ENCODE measurements around the gene ZNF362.

Gene ZNF362

DNA sequence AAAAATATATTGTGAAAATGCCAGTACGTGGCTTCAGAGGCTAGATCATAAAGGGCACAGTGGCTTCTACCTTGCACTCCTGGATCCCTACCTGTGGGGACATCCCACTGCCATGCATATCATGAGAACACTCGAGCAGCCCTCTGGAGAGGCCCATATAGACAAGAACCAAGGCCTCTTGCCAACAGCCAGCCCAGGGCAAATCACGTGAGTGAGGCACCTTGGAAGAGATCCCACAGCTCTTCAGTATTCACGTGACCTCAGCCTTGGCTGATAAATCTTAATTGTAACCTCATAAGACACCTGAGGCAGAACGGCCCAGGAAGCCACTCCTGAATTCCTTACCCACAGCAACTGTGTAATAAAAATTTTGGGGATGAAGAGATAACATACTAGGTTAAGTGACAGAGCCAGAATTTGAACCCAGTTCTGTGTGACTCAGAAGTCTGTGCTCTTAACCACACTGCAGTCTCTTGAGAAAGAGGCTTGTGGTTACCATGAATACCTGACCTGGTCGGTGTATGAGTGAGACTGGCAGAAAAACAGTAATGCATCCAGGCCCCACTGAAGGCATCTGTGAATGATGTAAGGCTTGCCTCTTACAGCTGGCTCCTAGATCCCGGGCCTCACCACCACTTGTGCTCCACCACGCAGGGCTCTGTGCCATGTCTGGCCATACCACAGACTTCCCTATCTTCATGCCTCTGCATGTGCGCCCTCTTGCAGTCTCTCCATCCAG lies 71.5 kb downstream of the ZNF362 start:
- no peak for DNase-seq (ENCODE audit: low read depth)

DNA sequence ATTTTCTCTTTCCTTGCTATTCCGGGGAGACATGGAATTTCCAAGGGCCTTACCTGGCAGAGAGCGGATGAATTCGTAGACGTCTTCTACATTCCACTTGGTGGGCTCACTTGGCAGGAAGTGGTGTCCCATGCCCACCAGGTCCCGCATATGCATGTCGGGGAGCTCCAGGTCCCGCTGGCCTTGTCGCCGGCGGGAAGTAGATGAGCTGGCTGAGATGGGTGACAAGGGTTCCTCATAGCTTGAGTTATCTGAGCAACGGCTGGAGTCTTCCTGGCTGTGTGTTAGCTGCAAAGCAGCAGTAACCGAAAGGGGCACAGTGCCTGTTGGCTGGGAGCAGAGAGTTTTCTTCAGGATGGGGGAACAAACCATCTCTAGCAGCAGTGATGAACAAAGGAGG lies 72.5 kb downstream of the ZNF362 start:
- DNase-seq (ENCODE audit: low read depth), result no peak

DNA sequence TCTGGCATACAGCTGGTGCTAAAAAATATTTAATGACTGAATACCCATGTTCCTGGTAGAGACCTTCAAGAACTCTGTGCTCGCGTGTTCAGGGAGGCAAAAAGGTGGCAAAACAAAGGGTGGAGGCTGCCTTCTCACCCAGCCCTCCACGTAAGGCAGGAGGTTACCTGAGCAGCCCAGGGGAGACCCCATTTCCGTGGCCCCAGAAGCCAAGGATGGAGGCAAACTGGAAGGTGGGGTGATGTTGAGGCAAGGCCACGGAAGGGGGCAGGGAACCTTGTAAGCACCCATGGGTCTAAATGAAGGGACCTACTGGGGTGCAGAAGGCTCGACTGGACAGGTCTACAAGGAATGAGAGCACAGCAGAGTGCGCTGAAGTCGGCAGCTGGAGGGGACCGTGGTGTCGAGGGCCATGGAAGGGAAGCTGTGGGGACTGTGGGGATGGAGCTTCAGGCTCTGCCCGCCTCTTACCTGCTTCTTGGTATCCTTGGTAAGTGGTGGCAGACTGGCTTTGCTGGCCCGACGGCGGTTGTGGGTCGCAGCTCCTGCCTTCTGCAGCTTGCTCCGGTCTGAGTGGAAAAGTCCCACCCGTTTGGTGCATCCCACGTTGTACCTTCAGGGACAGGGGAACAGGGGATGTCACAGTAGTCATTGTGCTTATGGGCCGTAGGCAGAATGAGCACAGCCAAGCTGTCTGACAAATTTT lies 73.5 kb downstream of the ZNF362 start:
- DNase-seq (ENCODE audit: low read depth), result no peak

DNA sequence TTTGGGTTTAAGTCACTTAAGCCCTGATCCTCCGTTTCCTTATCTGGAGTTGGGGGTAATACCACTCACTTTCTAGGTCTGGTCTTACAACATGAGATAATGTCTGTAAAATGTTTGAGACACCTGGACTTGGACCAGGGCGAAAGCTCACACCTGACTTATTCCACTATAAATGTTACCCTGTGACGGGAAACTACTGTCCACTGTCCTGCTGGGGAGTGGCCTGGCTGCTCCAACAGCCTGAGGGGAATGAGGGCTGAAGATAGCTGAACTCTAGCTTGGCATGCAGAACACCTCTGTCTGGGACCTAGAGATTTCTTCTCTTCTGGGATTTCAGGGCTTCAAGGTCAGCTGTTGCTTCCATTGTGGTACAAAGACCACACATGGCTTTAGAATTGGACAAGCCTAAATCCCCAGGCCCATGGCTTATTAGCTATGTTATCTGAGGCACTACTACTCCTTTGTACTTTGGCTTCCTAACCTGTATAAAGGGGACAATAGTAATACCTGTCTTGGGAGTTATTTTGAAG lies 74.1 kb downstream of the ZNF362 start:
- no peak for DNase-seq (ENCODE audit: low read depth)

DNA sequence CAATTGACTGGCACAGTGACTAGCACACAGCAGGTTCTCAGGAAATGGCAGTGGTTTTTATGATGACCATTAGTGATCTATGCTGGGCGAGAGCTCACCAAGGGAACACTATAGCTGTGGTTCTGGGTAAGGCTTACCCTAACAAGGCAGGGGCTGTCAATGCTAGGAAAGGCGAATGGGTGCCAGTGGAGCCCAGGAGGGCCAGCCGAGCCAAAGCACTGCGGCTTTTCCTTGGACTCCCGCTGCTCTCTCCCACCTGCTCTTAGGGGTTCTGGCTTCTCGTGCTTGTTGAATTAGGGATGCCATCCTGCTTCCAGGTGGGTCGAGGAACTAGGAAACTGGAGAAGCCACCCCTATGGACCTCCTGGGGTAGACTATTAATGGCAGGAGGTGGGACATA lies 74.6 kb downstream of the ZNF362 start:
- DNase-seq (ENCODE audit: low read depth), result no peak

DNA sequence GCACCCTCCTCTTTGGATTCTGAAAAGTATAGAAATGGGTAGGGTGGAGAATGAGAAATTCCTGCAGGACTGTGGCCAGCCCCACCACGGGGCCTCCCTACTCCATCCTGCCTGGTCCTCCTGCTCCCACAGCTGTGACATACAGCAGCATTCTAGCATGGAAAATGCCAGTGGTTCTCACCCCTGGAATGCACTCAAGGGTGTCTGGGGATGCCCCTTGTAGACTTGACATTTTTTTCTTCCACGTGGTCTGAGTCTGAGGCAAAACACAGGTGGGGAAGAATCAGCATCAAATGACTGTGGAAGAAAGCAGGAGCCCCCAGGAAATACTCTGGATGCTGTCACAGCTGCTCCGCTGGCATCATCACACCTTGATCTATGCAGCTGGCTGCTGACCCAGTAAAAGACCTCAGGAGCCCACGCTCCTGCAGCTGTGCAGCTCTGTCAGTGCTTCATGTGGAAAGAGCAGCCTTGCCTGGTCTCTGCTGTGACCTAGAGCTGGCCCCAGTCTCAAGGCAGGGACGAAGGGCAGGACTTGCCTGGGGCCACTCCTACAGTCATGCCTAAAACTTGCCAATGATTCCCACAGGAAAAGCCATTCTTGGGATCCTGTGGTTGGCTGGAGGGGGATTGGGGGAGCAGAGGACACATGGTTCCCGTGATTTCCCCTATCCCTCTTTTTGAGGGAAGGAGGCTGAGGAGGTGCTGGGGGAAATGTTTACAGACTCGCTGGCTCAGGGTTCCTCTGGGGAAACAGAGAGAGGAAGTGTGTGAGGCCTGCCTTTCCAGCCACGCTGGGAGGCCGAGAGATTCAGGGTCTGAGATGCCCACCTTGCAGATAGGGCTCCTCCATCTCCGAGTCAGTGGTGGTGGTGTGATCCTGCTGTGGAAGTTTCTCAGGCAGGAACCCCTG lies 75.4 kb downstream of the ZNF362 start:
- DNase-seq (ENCODE audit: low read depth), result no peak

DNA sequence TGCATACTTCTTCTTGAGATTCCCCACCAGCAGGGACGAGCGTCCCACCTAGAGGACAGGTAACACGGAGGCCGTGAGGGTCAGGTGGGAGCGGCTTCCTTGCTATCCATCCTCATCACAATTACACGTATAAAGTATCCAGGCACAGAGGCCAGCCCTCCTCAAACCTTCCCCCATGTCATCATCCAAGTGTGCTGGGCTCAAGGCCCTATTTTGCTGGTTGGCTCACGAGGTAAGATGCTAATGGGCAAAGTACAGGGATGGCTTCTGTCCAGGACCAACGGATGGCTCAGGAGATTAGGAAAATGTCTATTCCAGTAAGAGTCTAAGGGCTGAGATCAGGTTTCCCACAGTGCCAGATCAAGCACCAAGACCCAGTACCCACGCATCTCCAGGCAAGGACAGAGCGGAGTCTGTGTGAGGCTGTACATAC lies 76.1 kb downstream of the ZNF362 start:
- no peak for DNase-seq (ENCODE audit: low read depth)

DNA sequence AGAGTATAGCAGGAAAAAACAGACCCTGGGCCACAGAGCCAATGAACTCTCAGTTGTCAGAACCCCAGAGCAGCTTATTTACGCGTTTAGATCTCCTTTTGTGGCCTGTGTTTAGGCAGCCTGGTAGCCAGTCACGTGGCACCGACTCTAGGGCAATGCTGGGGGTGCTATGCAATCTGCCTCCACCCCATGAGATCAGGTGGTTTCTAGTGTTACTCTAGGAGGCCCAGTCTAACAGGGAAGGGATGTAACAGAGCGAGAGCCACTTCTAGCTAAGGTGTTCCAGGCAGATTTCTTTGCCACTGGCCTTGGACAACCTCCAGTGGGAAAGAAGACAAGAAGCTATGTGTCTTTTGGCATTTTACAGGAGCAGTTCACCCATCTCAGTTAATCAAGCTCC lies 76.6 kb downstream of the ZNF362 start:
- DNase-seq (ENCODE audit: low read depth), result no peak

DNA sequence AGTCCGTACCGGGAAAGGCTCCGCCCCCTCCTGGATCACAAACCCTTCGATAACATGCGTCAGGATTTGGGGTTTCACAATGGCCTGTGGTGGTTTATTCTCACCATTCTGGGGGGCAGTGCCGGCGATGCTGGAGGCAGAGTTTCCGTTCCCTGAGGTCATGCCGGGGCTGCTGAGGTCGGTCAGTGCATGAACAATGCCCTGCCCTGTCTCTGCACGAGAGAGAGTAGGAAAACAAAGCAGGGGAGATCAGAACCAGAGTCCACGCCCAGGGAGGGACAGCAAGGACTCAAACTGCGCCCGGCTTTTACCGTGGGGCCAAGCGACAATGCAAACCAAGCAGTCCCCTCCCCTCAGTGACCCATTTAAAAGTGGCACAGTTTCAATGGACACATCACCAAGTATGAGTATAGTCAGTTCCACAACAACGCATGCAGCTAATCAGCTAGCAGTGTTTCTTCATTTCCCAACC lies 77.8 kb downstream of the ZNF362 start:
- DNase-seq (ENCODE audit: low read depth), result no peak

DNA sequence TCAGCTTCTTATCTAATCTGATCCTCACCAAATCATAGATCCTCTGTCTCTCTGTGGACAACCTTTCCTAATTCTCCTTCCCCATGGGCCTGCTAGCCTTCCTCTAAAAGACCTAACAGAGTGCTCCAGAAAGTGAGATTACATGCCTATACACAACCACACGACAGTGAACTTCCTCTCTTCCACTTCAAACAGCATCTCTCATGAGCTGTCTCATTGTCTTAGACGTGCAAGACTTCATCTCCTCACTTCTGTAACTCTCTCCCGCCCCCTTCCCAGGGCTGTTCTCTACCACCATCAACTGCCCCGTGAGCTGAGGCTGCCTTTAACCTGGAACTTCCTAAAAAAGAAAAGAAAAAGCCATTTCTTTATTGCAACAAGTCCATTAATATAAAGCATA lies 78.7 kb downstream of the ZNF362 start:
- DNase-seq (ENCODE audit: low read depth), result no peak

DNA sequence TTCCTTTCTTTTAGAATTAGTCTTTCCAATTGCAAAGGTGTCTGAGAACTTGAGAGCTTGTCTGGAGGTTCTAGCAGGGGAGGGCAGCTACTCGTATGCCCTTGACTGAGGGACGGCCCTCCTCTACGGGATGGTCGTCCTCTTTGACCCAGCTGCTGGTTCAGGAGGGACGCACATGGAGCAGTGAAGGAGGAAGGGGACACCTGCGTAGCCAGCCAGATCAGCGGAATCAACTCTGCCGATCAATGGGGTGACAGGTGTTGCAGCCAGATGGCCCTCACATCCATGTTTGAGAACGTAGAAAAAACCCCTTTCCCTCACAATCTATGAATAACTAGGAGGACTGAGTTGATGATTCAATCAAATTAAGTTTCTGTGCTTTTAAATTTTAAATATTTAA lies 80.3 kb downstream of the ZNF362 start:
- DNase-seq (ENCODE audit: low read depth), result no peak

DNA sequence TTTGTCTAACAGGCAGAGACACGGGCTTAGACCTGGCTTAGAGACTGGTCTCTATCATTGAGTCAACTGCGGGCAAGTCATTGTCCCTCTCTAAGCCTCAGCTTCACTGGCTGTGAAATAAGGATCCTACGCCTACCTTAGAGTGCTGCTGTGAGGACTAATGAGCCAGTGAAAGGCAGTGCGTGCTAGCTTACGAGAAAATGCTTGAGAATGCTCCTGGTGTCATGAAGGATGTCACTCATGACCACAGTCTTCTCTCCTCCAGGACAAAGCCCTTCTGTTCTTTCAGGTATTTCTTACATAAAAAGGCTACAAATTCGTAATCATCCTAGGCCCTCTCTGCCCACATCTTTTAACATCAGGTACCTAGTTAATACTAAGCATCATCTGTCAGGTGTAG lies 81.1 kb downstream of the ZNF362 start:
- DNase-seq (ENCODE audit: low read depth), result no peak

DNA sequence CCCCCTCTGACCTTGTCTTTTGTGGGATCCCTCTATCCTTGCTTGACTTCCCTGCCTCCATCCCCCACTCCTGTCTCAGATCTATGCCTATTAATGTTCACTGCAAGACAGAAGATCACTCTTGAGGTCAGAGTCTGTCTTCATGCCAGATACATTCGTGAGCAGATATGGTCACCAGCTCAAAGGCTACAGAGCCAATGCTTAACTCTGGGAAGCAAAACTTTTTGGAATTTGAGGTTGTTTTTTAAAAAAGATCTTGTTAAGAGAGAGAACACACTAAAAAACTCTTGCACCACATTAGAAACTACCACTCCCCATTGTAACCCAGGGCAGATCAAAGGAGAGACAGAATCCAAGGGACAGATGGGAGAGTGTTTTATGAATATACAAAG lies 81.8 kb downstream of the ZNF362 start:
- DNase-seq (ENCODE audit: low read depth), result no peak

DNA sequence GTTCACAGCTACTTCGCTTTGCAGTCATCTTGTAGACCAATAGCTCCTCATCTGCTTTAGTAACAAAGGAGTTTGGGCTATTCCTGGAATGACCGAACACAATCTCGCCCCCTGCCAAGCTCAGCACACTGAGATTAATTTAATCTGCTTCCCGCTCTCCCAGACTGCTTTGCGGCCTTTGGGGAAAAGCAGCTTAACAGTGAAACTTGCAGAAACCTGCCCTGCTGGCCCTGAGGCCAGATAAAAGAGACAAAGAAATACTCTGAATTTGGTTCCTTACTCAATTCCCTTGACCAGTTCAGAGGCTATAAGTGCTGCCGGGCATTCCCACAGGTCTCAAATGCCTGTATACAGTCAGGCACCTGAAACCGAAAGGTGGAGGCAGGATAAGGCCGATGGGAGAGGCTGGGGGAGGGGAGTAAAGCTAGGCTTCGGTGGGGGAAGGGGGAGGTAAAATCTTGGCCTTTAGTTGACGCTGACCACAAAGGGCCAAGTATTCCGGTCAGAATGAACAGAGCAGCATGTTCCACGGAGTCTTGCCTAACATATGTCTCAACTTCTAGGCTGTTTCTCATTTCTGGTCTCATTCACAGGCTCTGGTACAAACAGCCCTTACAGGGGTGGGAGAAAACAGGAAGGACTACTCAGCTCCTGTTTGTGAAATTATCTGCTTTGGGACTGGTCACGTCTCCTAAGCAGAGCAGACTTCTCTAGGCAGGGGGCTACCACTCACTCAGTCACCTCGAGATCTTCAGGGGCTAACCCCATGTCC lies 82.3 kb downstream of the ZNF362 start:
- no peak for DNase-seq (ENCODE audit: low read depth)

DNA sequence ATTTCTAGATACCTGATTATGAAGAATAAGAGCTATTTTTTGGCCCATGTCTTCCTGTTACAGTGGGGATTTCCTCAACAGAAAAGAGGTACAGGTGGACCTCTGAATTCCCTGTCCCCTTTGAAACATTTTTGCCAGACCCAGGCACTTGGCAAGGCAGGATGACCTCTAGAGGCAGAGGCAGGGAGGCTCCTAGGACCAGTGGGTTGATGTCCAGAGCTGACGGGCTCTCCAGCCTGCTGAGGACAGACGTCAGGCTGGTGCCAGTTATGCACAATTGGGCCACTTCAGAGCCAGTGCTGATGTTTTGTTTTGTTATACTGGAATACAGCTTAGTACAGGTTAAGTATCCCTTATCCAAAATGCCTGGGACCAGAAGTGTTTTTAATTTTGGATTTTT lies 83.1 kb downstream of the ZNF362 start:
- no peak for DNase-seq (ENCODE audit: low read depth)

DNA sequence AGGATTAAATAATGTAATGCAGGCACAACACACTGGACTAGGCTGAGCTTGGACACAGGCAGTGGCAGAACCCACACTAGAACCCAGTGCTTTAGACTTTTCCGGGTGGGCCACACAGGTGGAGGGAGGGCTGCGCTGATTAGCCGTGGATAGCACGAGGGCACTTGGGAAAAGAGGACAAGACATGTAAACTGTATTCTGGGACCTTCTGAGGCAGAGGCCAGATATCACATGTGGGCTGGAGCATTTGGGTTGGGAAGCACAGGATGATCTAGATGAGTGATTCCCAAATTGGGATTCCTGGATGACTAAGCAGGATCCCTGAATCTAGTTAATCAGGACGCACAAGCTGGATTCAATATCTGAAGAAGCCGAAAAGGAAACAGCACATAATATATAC lies 84.9 kb downstream of the ZNF362 start:
- no peak for DNase-seq (ENCODE audit: low read depth)

DNA sequence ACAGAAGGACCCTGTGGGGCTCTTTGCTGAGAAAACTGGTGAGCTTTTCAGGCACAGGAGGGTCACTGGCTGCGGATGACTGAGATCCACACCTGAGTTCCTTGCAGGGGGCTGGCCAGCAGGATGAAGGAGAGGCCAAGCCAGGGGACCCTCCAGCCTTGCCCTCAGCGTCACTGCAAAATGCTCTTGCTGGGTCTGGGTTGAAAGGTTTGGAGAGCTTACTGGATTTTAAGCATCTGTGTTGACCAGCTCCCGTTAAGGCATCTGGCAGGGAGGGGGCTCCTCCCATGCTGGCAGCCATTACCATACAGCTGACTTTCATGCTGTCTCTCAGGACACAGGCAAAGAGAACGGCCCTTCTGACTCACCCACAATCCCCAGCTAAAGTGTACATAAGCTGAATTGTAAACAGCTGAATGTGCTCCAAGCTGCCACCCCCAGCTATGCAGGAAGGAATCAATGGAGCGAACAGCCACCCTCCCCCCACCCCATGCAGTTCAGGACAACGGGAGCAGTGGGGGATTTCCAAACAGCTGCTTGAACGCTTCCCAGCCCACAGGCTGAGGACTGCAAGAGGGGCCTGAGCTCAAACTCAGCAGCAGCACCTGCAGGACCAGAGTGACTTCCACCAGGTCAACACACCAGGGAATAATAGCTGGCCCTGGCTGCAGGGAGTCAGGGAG lies 85.9 kb downstream of the ZNF362 start:
- DNase-seq (ENCODE audit: low read depth), result no peak

DNA sequence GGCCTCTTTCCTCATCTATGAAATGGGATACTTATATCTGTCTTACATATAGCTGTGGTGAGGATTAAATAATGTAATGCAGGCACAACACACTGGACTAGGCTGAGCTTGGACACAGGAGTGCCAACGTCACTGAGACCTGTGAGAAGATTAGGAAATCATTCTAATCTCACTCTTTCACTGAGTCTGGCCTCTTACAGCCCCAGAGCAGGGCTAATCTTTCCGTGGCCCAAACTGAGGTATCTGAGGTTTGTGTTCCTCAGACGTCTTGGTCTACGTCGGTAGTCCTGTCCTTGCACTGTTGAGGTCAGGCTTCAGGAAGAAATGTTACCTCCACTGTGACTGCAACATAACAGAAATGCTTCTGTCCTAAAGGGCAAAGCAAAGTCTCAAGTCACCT lies 87.2 kb downstream of the ZNF362 start:
- DNase-seq (ENCODE audit: low read depth), result no peak

DNA sequence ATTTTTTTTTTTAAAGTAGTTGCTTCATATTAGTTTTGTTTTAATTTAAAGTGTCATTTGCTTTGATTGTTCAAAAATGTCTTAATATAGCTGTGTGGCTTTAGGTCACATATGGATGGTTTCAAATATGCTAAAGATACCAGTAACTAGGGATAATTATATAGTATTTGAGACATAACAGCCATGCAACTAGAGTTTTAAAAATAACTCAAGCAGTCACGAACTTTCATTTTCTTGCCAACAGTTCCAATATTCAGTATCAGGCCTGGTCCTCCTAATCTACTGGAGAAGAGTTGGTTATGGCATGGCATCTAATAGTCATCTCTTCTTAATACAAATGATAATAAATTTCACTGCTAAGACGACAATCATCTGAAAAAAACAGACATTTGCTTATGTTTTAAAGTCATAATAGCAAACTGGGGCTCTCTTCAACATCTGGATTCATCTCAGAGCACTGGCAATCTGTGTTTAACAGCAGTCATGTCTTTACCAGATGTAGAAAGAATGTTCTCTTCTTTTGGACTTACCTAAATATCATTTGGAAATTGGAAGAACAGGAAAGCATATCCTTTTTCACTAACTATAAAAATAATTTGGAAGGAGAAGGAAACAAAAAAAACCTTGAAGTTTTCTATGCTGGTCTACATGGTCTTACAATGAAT lies 88.7 kb downstream of the ZNF362 start:
- no peak for DNase-seq (ENCODE audit: low read depth)

DNA sequence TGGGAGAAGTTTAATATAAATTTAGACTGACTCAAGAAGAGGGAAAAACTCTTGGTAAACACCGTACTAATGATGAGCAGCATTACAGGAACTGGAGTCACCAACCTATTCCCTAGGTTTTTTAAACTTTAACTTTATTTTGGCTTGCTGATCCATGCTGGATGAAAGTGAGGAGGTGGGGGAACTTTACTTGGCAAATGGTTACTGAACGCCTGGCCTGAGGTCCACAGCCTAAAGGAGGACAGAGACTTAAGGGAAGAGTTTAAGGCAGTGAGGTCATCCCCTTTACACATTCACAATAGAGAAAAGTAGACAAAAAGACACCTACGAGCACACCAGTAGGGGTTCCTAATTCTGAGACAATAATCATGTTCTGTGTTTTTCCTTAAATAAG lies 90.2 kb downstream of the ZNF362 start:
- DNase-seq (ENCODE audit: low read depth), result no peak

All from T-helper 22 cell (primary cell).